GM21619 (cell line): ENCODE results near the gene LTN1.
"Not testable (repeated sequence)": the region's sequence is repeated elsewhere in the genome, so short reads cannot be mapped to it uniquely, and the experiment has no call there.

Experiments used
- ATAC-seq: cut with Tn5 transposase; IDR thresholded peaks from one replicate; pipeline ENCODE4 v1.9.1; 2021; ENCODE audit not compliant: unreplicated experiment

The LTN1 gene, protein sequence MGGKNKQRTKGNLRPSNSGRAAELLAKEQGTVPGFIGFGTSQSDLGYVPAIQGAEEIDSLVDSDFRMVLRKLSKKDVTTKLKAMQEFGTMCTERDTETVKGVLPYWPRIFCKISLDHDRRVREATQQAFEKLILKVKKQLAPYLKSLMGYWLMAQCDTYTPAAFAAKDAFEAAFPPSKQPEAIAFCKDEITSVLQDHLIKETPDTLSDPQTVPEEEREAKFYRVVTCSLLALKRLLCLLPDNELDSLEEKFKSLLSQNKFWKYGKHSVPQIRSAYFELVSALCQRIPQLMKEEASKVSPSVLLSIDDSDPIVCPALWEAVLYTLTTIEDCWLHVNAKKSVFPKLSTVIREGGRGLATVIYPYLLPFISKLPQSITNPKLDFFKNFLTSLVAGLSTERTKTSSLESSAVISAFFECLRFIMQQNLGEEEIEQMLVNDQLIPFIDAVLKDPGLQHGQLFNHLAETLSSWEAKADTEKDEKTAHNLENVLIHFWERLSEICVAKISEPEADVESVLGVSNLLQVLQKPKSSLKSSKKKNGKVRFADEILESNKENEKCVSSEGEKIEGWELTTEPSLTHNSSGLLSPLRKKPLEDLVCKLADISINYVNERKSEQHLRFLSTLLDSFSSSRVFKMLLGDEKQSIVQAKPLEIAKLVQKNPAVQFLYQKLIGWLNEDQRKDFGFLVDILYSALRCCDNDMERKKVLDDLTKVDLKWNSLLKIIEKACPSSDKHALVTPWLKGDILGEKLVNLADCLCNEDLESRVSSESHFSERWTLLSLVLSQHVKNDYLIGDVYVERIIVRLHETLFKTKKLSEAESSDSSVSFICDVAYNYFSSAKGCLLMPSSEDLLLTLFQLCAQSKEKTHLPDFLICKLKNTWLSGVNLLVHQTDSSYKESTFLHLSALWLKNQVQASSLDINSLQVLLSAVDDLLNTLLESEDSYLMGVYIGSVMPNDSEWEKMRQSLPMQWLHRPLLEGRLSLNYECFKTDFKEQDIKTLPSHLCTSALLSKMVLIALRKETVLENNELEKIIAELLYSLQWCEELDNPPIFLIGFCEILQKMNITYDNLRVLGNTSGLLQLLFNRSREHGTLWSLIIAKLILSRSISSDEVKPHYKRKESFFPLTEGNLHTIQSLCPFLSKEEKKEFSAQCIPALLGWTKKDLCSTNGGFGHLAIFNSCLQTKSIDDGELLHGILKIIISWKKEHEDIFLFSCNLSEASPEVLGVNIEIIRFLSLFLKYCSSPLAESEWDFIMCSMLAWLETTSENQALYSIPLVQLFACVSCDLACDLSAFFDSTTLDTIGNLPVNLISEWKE (N-terminal part only)

DNA sequence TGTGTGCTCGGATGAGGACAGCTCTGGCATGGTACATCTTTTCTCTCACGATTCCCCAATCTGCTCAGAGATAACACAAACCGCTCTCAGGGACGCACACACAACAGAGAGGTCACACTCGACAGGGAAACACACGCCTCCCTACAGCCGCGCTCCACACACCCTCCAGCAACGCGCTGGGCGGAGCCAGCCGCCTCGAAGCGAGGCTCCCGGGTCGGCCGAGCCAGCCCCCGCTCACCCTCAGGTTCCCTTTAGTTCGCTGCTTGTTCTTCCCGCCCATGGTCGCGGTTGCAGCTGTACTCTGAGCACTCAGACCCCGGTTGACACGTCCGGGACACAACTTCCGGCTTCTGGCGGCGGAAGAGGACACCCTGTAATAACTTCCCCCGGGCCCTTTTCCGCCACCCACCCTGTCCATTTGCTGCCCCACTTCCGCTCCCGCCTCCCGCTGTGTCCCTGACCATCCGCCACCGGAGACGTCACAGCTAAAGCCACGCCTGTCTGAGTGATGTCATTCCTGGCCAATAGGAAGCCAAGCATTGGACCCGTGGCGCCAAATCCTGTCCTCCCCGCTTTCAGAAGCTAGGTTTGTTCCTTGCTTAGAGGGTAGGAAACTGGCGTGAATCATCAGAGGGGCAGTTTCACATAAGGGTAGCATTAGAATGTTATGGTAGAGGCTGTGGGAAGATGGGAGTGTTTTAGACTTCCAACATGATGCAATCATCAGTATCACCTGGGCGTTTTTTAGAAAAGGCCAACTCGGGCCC lies at the start of gene LTN1:
LTN1 (minus strand) TSS at position 352 of the 767 bp plus-strand sequence; CDS start at position 280, 72 bp downstream.
- peak; percentile 97 for ATAC-seq

DNA sequence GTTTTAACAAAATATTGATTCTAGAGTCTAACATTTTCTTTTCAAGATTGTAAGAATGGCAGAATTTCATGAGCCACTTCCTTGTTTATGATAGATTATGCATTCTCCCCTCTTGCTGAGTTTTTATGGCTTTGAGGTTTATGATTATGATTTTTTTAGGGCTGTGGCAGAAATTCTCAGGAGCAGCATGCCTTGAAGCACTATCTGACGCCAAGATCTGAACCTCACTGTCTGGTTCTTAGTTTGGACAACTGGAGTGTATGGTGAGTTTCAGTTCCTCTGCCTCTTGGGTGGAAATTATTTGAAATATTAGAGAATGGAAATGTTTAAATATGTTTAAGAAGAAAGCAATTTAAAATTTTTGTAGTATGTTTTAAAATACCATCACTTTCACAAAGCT lies 42.0 kb upstream of the LTN1 start:
- ATAC-seq = no peak

DNA sequence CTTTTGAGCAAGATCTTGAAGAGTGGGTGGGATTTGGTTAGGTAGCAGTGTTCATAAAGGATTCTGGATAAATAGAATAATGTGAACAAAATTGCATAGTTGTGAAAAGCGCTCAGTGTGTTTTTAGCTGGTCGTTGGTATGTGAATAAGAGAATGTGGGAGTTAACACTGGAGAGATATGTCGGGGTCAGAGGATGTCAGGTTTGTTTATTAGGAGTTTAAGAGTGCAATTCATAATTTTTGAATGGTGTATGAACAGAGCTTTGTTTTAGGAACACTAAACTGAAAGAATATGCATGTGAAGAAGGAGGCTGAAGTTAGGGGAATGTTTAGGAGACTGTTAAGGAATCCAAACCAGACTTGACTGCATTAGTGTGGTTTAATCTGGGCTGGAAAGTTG lies 41.2 kb upstream of the LTN1 start:
- ATAC-seq = no peak

DNA sequence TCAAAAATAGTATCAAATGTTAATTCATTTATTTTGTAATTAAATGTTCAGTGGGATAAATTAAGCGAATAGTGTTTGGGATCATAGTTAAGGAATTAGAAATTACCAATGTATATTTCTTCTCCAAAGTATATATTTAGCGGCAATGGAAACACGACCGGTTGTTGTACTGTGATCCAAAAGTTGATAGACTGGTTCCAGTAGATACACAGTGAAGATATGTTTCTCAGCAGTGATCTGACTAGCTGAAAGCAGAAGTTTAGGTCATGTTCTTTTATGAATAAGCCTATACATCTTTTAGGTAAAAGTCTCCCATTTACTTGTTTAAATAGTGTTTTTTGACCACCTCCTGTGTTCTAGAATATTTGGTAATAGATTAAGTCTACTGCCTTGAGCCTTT lies 40.6 kb upstream of the LTN1 start:
- ATAC-seq = no peak

DNA sequence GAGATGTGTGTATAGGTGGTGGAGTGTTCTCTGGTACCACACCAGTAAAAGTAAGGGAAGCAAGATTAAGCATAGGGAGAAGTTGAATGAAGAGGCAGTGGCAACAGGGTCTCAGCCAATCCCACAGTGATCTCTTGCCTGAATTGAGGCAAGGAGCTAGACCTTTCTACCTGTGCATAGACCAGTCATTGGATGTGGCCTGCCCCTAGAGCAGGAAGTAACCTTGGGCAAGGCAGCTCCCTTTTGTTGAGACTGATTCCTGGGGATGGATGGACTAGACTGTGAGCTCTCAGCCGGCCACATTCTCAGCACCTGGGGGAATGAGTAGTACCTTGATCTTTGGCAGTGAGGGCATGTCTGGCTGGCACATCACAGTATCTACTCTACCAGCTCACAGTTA lies 38.2 kb upstream of the LTN1 start:
- ATAC-seq = no peak

DNA sequence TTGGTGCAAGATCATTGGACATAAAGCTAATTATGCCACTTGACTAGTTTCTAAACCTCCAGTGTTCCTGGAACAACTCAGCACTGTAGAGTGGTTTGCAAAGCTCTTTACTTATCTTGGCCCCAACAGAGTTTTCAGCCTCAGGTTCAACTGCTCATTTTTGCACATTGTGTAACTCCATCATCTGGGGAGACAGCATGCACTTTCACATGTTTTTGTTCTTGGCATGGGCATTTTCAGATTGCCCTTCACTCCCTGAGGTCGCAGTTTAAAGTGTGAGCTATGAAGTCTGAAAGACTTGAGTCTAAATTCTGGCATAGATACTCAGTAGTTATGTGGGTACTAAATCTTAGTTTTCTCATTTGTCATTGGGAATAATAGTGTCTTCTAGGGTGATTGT lies 36.8 kb upstream of the LTN1 start:
- ATAC-seq = no peak

DNA sequence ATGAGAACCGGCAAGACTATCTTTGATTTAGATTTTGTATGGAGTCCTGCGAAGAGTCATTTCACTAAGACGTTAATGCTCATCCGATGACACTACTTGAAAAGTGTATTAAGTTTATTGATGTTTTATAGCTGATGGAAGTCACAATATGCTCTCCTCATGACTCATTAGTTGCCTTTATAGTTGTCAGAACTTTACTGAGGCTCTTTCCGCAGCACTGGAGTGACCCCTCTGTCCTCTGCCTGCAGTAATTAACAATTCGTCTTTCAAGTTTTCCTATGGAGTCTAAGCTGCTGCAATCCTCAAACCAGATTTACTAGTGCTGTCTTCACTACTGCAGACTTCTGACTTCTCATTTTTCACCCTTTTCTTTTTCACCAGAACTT lies 32.6 kb upstream of the LTN1 start:
- no peak for ATAC-seq

DNA sequence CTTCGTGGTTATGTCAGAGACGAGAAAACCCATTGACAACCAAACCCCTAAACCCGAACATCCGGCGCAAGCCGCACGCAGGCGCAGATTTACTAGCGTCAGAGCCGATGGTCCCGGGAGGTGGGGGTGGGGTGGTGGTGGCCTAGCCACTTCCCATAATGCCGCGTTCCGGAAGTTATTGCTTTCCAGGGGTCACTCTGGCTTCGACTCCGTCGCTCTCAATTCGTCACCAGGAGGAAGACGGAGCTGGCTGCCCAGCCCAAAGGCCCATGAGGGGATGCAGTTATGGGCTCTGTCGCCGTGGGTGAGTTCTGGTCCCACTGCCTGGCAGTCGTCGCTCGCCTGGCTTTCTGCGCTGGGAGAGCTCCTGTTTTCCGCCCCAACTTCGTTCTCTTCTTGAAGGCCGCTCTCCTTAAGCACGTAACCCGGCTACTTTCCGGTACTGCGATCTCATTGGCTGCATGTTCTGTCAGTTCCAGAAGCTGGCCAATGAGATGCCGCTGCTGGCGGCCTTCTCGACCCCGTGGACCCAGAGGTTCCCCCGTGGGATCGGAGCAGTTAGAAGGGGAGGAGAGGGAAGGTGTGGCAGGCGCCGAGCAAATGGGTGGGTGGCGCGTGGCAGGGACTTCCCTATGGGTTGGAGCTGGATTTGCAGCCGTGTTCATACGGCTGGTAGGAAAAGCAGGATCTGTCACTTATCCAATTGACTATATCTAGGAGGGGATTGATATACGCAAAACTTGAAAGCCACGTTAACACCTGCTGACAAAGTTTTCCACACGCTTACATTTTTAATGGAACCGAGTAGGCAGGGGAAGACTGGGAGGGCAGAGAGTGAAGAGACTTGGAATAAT lies 32.0 kb upstream of the LTN1 start, which contains the start of gene USP16:
USP16 (plus strand) TSS at position 195 of the 854 bp plus-strand sequence. CDS start 3,246 bp downstream, outside the sequence.
- peak; percentile 97 for ATAC-seq

DNA sequence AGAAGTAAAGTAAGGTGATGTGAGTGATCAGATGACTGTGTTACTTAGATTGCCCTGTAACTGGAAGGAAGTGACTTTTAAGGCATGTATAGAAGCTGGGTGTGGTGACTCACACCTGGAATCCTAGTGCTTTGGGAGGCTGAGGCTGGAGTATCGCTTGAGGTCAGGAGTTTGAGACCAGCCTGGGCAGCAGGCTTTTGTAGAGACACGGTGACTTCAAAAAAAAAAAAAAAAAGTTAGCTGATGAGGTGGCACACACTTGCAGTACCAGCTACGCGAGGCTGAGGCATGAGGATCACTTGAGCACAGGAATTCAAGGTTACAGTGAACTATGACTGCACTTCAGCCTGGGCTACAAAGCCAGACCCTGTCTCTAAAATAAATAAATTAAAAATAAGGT lies 29.5 kb upstream of the LTN1 start:
- no peak for ATAC-seq

DNA sequence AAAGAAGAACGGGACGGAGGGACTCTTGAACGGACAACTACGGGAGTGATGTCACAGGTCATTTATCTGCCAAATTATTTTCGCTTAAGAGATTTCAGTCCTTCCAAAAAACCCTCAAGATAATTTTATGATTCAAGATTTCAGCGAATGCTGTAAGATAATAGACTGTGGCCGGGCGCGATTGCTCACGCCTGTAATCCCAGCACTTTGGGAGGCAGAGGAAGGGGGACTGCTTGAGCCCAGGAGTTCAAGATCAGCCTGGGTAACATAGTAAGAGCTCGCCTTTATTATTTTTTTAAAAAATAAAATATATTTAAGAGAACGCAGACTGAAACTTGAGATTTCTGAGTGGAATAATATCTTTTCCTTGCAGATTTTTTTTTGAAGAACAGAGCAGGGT lies 25.9 kb upstream of the LTN1 start:
- peak; percentile 17 for ATAC-seq

DNA sequence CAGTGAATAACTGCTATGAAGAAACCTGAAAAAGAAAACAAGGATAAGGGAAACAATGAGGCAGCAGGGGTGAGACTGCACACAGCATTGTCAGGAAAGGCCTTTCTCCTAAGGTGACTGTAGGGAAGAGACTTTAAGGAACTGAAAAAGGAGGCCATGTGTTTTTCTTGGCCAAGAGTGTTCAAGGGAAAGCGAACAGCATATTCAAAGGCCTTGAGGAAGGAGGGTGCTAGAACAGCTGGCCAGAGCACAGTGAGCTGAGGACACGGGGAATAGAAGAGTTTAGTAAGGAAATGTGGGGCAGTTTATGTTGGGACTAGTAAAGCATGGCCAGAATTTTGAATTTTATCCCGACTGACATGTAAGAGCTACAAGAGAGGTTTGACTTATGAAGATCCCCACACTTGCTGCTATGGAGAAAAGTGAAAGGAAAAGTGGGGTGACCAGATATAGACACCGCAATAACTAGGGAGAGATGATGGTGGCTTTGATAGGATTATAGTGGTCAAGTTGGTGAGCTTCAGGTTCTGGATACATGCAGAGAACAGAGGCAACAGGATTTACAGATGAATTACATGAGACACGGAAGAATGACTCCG lies 25.1 kb upstream of the LTN1 start:
- ATAC-seq = no peak

DNA sequence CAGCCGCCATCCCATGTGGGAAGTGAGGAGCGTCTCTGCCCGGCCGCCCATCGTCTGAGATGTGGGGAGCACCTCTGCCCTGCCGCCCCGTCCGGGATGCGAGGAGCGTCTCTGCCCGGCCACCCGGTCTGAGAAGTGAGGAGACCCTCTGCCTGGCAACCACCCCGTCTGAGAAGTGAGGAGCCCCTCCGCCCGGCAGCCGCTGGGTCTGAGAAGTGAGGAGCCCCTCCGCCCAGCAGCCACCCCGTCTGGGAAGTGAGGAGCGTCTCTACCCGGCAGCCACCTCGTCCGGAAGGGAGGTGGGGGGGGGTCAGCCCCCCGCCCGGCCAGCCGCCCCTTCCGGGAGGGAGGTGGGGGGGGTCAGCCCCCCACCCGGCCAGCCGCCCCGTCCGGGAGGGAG lies 18.6 kb upstream of the LTN1 start:
- not testable (repeated sequence) for ATAC-seq

DNA sequence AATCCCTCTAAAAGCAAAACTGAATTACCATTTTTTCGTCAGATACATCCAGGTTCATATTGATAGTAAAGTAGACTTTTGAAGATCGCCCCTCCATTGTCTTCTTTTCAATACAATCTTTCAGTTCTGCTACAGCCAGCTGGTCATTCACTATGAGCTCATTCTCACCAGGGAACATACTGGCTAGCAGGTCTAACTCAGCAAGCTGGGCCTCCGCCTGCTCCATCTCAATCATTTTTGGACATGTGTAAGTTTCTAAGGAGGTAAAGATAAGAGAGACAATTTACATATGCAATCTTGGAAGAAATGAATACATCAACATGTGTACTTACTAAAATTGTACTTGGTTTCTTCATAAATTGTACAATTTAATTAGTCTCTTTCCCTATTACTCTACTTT lies 15.7 kb upstream of the LTN1 start:
- ATAC-seq = no peak

DNA sequence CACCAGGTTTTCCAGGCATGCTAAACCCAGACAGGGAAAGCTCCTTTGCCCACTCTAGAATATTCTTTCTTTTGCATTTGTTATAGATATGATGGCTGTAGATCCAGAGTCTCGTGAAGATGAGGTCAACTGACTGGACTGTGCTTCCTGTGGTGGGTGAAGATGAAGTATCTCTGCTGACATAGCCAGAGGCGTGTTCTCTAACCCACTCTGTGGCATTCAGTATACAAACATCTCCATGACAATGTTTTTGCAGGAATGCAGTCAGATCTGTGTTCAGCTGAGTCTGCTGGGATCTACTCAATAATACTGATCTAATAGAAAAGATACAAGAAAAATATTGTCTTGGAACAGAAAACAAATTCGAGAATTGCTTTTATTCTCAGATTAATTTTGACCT lies 15.1 kb upstream of the LTN1 start:
- ATAC-seq = no peak

DNA sequence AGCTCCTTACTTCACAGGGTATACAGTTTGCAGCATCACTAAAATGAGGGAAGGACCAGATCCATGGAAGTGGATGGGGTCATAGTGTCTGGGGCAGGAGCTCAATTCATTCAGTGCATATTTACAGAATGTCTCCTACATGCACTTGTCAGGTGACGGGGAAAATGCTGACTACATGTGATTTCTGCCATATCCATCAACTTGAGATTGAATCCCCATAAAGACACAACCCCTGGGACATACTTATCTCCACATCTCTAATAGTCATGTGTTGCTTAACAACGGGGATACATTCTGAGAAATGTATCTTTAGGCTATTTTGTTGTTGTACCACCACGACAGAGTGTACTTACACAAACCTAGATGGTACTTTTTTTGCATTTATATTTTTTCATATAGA lies 14.5 kb upstream of the LTN1 start:
- ATAC-seq = no peak

DNA sequence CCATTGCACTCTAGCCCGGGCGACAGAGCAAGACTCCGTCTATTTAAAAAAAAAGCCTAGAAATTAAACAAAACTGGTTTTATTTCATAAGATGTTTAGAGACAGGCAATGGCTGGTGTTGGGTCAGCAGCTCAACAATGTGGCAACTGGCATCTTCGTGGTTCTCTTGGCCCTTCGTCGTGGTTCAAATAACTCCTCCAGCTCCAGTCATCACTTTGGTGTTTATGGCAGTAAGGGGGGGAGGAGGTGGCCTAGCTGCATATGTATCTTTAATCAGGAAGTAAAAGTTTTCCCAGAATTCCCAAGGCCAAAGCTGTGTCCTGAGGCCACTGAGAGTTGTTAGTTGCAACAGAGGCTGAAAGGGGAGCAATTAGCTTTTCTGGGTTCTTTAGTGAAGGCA lies 13.0 kb upstream of the LTN1 start:
- no peak for ATAC-seq

DNA sequence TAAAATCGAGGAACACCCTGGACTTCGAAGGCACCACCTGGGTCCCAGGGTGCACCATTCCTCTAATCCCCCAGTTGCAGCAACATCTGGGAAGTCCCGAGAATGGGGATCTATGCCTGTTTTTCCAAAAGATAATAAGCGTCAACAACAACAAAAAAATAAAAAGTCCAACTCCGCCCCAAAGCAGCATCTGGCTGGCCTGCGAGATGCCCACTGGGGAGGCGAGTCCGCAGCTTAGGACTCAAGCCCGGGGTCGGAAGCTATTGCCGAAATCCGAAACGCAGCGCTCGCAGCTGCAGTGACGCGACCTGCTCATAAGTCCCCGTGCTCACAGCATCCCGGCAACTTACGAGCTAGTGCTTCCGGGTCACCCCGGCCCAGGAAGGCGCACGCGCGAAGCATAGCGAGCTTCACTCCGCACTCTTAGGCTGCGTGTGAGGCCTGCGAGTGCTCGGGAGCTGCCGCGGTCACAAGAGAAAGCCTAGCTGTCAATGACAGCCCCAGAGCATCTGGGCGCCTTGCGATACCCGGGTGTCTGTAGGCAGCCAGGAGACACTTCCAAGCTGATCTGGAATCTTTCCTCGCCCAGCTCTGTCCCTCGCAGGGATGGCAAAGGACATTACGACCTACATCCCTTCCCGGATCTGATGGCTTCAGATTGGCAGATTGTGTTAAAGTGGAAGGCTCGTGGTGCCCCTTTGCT lies 9.9 kb upstream of the LTN1 start:
- peak; percentile 100 for ATAC-seq

DNA sequence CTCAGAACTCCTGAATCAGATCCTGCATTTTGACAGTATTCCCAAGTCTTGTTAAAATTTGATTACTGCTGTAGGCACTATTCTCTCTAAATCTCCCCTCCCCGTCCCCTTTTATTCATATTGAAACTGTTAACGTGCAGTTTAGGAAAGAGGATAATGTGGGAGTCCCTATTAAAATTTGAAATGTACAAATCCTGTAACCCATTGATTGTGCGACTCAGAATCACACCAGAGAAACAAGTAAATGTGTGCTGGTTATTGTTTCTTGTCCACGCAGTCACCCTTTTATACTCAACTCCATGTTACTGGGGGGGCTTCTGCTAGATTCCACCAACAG lies 584 bp upstream of the LTN1 start:
- ATAC-seq = no peak
